ENCODE measurements around the gene REEP6. TPM values are rescaled to one million over a fixed set of nuclear protein-coding genes. Genes with fewer than 3 reads are reported as not detected.

Gene REEP6
- polyA plus RNA-seq (2012; ENCODE audit: insufficient read length, low read depth), result 8.8 TPM

DNA sequence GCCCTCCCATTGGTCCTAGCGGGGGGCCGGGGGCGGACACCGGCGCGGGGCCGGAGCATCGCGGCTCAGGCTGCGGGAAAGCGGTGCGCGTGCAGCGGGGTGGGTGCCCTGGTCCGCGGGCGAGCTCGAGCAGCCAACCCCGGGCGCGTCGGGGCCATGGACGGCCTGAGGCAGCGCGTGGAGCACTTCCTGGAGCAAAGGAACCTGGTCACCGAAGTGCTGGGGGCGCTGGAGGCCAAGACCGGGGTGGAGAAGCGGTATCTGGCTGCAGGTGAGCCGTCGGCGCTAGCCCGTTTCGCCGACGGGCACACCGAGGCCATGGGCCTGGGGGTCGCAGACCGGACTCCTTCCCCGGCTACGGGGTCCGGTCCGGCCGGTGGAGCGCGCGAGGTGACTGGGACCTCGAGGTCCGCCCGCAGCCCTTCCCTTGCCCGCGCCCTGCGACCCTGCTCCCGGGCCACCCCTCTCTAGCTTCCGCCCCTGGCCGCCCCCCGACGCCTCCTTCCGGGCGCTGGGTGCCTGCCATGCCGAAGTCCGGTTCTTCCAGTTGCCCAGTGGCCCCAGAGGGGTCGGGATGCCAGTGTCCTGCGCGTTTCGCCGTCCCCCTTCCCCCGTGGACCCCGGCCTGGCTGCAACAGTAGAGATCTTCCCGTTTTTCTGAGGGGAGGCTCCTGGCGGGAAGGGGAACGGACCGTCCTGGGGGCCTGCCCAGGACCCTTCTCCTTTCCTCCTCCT lies at the start of gene REEP6:
REEP6 (plus strand) TSS at position 68 of the 735 bp plus-strand sequence; CDS start at position 157, 89 bp downstream.
- peak; percentile 49; the same call in 1 of the 2 replicates for TF ChIP-seq POLR2AphosphoS5 (IDR thresholded peaks at IDR 0.05; ENCODE audit: low read depth, low read length)
- 0 out of 2 replicates have a peak, but pooled peaks have one; percentile 51 for TF ChIP-seq TAF1 (IDR thresholded peaks at IDR 0.05; ENCODE audit: borderline replicate concordance, insufficient read depth, low read length)
- TF ChIP-seq SIN3A (IDR thresholded peaks at IDR 0.05; ENCODE audit: borderline replicate concordance, insufficient read depth, low read length), result no peak

DNA sequence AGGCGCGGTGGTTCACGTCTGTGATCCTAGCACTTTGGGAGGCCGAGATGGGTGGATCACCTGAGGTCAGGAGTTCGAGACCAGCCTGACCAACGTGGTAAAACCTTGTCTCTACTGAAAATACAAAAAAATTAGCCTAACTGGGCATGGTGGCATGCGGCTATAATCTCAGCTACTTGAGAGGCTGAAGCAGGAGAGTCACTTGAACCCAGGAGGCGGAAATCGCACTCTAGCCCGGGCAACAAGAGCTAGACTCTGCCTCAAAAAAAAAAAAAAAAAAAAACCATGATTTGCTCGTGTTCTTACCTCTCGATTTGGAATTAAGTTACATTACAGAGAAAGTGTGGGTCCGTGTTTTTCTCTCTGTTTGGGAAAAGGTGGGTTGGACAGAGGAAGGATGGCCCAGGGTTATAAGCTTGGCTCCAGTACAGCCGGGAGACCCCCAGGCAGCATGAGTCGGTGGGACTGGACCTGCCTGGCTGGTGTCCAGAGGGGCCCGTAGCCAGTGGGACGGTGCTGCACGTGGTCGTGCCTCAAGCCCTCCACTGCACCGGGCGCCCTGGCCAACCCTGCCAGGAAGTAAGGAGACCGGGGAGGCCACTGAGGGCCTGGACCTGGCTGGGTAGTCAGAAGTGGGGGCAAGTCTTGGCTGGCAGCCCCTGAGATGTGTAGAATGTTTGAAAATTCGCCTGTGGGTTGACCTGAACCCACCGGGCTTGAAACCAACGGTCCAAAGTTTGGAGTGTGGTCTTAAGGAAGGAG lies 49.1 kb upstream of the REEP6 start:
- no peak for TF ChIP-seq POLR2AphosphoS5 (IDR thresholded peaks at IDR 0.05; ENCODE audit: low read depth, low read length)
- TF ChIP-seq FOXP2 (optimal IDR thresholded peaks at IDR 0.05; ENCODE audit: borderline replicate concordance, extremely low read depth, extremely low read length, insufficient read depth), result no peak
- no peak for TF ChIP-seq TAF1 (IDR thresholded peaks at IDR 0.05; ENCODE audit: borderline replicate concordance, insufficient read depth, low read length)
- no peak for TF ChIP-seq SIN3A (IDR thresholded peaks at IDR 0.05; ENCODE audit: borderline replicate concordance, insufficient read depth, low read length)
- TF ChIP-seq, protein P1, sequence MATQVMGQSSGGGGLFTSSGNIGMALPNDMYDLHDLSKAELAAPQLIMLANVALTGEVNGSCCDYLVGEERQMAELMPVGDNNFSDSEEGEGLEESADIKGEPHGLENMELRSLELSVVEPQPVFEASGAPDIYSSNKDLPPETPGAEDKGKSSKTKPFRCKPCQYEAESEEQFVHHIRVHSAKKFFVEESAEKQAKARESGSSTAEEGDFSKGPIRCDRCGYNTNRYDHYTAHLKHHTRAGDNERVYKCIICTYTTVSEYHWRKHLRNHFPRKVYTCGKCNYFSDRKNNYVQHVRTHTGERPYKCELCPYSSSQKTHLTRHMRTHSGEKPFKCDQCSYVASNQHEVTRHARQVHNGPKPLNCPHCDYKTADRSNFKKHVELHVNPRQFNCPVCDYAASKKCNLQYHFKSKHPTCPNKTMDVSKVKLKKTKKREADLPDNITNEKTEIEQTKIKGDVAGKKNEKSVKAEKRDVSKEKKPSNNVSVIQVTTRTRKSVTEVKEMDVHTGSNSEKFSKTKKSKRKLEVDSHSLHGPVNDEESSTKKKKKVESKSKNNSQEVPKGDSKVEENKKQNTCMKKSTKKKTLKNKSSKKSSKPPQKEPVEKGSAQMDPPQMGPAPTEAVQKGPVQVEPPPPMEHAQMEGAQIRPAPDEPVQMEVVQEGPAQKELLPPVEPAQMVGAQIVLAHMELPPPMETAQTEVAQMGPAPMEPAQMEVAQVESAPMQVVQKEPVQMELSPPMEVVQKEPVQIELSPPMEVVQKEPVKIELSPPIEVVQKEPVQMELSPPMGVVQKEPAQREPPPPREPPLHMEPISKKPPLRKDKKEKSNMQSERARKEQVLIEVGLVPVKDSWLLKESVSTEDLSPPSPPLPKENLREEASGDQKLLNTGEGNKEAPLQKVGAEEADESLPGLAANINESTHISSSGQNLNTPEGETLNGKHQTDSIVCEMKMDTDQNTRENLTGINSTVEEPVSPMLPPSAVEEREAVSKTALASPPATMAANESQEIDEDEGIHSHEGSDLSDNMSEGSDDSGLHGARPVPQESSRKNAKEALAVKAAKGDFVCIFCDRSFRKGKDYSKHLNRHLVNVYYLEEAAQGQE (IDR thresholded peaks at IDR 0.05; ENCODE audit: insufficient read depth in 1 of 2, low read depth in 2 of 2, low read length in 2 of 2), result no peak

DNA sequence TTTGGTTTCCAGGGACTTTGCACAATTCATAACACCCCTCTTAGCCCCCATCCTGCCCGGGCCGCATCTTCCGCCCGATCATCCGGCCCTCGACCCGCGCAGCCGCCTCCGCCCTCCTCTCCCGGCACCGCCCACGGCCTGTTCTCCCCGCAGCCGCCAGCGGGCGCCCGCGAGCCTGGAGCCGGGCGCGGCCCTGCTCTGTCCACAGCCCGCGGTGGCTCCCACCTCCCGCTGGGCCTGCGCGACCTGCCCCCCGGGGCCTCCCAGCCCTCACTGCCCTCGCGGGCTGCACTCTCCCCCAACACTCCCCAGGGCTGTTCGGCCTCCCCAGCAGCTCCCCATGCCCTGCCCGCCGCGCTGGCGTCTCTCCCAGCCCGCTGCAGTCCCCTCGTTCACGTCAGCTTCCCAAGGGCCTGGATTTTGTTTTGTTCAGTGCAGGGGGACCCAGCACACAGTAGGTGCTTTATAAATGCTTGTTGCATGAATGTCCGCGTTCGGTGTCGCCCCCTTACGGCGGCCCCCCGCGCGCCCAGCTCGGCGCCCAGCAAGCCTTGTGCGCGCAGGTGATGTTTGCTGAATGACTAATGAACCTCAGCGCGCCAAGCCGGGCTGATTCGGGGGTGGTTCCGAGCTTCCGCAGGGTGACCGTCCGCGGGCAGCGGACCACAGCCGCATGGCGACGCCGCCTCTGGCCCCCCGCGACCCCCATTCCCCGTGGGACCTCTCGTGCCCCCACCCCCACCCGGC lies 45.6 kb upstream of the REEP6 start:
- TF ChIP-seq, protein P1 (IDR thresholded peaks at IDR 0.05; ENCODE audit: insufficient read depth in 1 of 2, low read depth in 2 of 2, low read length in 2 of 2), result peak; percentile 53 to 72; a peak in 2 of 4 replicates
- TF ChIP-seq FOXP2 (optimal IDR thresholded peaks at IDR 0.05; ENCODE audit: borderline replicate concordance, extremely low read depth, extremely low read length, insufficient read depth), result peak; percentile 80
- TF ChIP-seq TAF1 (IDR thresholded peaks at IDR 0.05; ENCODE audit: borderline replicate concordance, insufficient read depth, low read length), result no peak

DNA sequence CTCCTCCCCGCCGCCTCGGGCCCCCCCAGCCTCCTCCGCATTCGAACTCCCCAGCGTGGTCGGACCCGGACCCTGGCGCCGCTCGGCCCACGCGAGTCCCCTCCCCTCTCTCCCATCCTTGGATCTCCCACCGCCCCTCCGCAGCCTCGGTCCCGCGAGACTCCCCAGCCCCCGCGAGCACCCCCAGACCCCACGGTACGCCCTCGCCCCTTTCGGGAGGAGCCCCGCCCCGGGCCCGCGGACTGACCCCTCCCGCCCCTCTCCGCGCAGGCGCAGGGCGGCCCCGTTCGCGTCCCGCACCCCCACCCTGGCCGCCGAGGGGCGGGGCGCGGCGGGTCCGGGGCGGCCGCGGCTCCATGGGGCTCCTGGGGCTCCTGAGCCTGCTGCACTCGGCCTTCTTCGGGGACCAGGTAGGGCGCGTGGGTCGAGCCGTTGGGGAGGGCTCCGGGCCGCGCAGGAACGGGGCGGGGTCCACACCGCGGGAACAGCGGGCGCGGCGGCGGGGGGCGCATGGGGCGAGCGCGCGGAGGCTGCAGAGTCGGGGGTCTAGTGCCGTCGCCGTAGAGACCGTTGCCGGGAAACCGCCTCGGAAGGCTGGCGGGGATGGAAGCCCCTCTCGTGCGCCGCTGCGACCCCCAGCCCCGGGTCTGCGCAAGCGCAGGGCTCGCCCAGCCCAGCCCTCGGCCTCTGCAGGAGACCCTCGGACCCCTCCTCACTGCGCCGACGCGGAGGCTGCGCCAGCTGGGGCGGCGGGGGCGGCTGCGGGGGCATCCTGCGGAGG lies 44.9 kb upstream of the REEP6 start:
- TF ChIP-seq, protein P1 (IDR thresholded peaks at IDR 0.05; ENCODE audit: insufficient read depth in 1 of 2, low read depth in 2 of 2, low read length in 2 of 2), result no peak
- TF ChIP-seq SIN3A (IDR thresholded peaks at IDR 0.05; ENCODE audit: borderline replicate concordance, insufficient read depth, low read length), result no peak
- no peak for TF ChIP-seq TAF1 (IDR thresholded peaks at IDR 0.05; ENCODE audit: borderline replicate concordance, insufficient read depth, low read length)
- TF ChIP-seq FOXP2 (optimal IDR thresholded peaks at IDR 0.05; ENCODE audit: borderline replicate concordance, extremely low read depth, extremely low read length, insufficient read depth), result no peak
- no peak for TF ChIP-seq POLR2AphosphoS5 (IDR thresholded peaks at IDR 0.05; ENCODE audit: low read depth, low read length)
